LNCAP (cell line): ENCODE data around the gene PGAP2.

Experiments used
- TF ChIP-seq, protein P1 (sequence below): fragments of 450-650 bp; IDR thresholded peaks from 2 replicates; pipeline ENCODE4 v1.5.1; 2017; ENCODE audit warnings: mild to moderate bottlenecking

PGAP2 gene

DNA sequence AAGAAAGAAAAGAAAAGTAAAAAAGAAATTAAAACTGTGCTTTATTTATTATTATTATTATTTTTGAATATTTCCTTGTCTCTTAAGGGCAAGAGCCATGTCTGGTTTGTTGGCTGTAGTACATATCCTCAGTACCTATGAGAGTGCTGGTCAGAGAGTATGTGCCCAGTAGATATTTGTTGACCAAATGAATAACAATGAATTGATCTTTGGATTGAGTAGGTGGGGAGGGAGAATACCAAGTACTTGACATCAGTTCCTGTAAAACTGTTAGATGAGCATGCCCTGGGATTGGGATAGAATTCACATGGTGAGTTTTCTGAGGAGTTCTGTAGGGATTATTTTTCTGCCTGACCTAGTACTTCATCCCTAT, 58.5 kb downstream of the PGAP2 start:
- TF ChIP-seq, protein P1, sequence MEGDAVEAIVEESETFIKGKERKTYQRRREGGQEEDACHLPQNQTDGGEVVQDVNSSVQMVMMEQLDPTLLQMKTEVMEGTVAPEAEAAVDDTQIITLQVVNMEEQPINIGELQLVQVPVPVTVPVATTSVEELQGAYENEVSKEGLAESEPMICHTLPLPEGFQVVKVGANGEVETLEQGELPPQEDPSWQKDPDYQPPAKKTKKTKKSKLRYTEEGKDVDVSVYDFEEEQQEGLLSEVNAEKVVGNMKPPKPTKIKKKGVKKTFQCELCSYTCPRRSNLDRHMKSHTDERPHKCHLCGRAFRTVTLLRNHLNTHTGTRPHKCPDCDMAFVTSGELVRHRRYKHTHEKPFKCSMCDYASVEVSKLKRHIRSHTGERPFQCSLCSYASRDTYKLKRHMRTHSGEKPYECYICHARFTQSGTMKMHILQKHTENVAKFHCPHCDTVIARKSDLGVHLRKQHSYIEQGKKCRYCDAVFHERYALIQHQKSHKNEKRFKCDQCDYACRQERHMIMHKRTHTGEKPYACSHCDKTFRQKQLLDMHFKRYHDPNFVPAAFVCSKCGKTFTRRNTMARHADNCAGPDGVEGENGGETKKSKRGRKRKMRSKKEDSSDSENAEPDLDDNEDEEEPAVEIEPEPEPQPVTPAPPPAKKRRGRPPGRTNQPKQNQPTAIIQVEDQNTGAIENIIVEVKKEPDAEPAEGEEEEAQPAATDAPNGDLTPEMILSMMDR = no peak

DNA sequence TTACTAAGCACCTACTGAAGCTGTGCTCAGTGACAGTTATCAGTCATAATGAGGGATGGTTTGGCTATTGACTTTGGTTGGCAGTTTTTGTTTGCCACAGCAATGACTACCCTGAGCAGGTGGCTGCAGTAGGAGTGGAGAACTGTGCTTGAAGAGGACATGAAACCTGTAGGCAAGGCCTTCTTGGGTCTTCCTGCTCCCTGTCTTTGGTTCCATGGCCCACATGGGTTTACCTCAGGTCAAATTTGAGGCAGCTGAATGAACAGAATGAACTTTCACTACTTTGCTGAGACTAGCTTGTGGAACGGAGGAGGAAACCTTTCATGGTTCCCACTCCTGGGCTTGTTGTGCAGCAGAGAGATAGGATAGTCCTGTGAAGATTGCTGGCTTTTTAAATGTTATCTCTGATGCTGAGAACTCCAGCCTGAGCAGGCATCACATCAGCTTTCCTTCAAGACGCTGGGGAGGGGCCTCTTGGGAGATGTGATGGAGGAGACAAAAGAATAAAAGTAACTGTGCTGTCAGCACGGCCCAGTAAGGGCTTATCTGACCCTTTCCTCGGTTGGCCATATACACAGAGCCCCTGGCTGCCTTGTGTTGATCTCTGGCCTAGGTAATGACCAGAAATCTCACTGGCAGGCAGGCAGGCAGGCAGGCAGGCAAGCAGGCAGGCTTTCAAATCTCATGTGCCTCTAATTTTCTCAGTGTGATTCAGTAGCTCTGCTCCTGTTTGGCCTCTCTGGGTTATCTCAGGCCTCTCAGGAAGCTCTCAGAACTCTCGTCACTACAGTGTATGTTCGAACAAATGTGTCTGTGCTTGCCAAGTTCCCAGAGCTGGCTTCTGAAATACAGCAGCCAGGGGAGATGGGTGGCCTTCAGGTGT, 59.1 kb downstream of the PGAP2 start:
- TF ChIP-seq, protein P1 = no peak

DNA sequence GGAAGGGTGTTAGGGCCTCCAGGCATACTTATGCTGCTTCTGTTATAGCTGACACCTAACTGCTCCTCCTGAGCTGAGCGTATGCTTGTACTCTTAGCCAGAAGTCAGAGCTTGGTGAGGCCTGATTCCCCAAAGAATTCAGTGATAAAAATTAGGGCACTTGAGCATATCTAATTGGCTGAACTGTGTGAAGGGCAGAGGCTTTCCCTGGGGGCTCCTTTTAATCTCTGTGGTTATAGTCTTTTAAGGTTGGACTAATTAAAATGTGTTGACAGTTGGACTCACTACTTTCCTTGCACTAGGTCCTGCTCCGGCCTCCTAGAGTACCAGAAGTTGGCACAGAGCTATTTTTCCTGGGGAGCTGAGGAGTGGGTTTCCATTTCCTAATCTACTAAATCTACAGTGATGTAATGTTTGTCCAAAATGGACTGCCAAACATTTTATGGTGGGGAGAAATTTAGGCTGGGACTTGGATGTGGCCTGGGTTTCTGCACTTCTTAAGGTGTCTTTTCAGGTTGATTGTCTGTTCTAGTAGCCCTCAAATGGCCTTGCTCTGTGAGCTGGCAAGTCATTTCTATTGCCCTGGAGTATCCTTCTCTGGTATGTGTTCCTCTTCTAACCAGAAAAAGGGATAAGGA, 65.5 kb downstream of the PGAP2 start:
- TF ChIP-seq, protein P1 = no peak
